Adrenal gland (tissue), 12 donors: ENCODE measurements around the gene CRTC1. TPM values are rescaled to one million over a fixed set of nuclear protein-coding genes. Genes with fewer than 3 reads are reported as not detected.
A peak's percentile ranks its signal among the peaks of the same experiment; 100 is the strongest.

Experiments used
- DNase-seq, 7 donors: peaks; one replicate each; pipeline ENCODE4 v3.0.0-alpha.2; 2019 to 2020
- H3K27ac ChIP-seq, 5 donors: fragments of 200-600 bp; sonication (generic) in 4 of 5; 1 replicate in 3 of 5; 2 replicates in 2 of 5; pipeline versions ENCODE4 v1.5.1 to v1.8.0; 2016 to 2020; ENCODE audit warnings: mild to moderate bottlenecking in 1 of 5
- H3K27me3 ChIP-seq: fragments of 200-600 bp; 2 replicates; pipeline ENCODE4 v1.8.0; 2021
- H3K36me3 ChIP-seq, 2 donors: fragments of 200-600 bp; replicated peaks in 1 of 2; 1 replicate in 1 of 2; 2 replicates in 1 of 2; pipeline versions ENCODE4 v1.5.1 to v1.8.0; 2018 to 2022
- H3K4me1 ChIP-seq, 2 donors: fragments of 200-600 bp; replicated peaks in 1 of 2; 1 replicate in 1 of 2; 2 replicates in 1 of 2; pipeline versions ENCODE4 v1.5.1 to v1.8.0; 2018 to 2021
- H3K4me3 ChIP-seq, 4 donors: fragments of 200-600 bp; sonication (generic) in 3 of 4; one replicate each; pipeline ENCODE4 v1.5.1; 2016 to 2018
- H3K9me3 ChIP-seq, 3 donors: fragments of 200-600 bp; sonication (generic) in 1 of 3; replicated peaks in 1 of 3; 1 replicate in 2 of 3; 2 replicates in 1 of 3; pipeline versions ENCODE4 v1.5.1 to v1.8.0; 2016 to 2021
- POLR2A ChIP-seq, 2 donors: fragments of 450-650 bp; IDR thresholded peaks; one replicate each; pipeline ENCODE4 v1.6.1; 2017; ENCODE audit warnings: antibody characterized with exemption in 2 of 2, mild to moderate bottlenecking in 2 of 2, moderate library complexity in 1 of 2
- WGBS, 4 donors: extraction: QIAGEN DNeasy Blood & Tissue Kit in 2 of 4; methylation state at CpG; one replicate each; pipeline versions ENCODE4 v1.1.5 to v1.1.7; 2013 to 2017; 5-methylcytosine and 5-hydroxymethylcytosine counted together
- intact Hi-C, 2 donors: fragments of 100-400 bp; cut with DNase I; formaldehyde crosslinking; loops; one replicate each; pipeline versions ENCODE4 v1.14.1 to v1.15.0; 2022 to 2023
- polyA plus RNA-seq, 3 donors: library from polyadenylated mRNA; stranded (reverse); fragments of 200-250 nt in 2 of 3; fragments of 350-450 nt in 1 of 3; fragmentation: Illumina TruSeq in 1 of 3; extraction: RNeasy Lipid Tissue Mini Kit (QIAGEN cat#74804) in 1 of 3; gene quantifications; one replicate each; pipeline ENCODE4 v1.2.3, GENCODE V29; 2013 to 2014
- total RNA-seq, 9 donors: library from RNA; depleted of rRNA in 4 of 9; stranded (reverse); fragments of >200 nt in 4 of 9; fragments of 120-200 nt in 1 of 9; fragmentation: NEBNext Ultra II Directional in 1 of 9; extraction: Animal tissue kit (Norgen Biotek cat#: 25700) in 1 of 9; gene quantifications; one replicate each; pipeline versions ENCODE4 v1.1.0 to v1.2.4, GENCODE V29; 2013 to 2023
- TF ChIP-seq, protein P1 (sequence below), 6 experiments: fragments of 450-650 bp in 4 of 6; fragments of 200-600 bp in 2 of 6; sonication (generic) in 1 of 6; IDR thresholded peaks; 1 replicate in 5 of 6; 2 replicates in 1 of 6; pipeline versions ENCODE4 v1.5.1 to v1.8.0; 2016 to 2021; ENCODE audit warnings: antibody characterized with exemption in 6 of 6, mild to moderate bottlenecking in 2 of 6, moderate library complexity in 1 of 6
- donor health status: healthy with polysubstance abuse.
- donor health status: Bipolar disorder and iron deficiency.
- donor health status: DM: yes; HTN: yes; CAD: no.
- donor health status: DM: no; HTN: no; CAD: no.
- donor health status: DM: no; HTN: no; CAD: no.
- donor health status: DM: yes; HTN: yes; CAD: no.

The CRTC1 gene
- total and polyA plus RNA-seq, 12 donors = 3.1 to 38.1 (median 10.3) TPM

DNA sequence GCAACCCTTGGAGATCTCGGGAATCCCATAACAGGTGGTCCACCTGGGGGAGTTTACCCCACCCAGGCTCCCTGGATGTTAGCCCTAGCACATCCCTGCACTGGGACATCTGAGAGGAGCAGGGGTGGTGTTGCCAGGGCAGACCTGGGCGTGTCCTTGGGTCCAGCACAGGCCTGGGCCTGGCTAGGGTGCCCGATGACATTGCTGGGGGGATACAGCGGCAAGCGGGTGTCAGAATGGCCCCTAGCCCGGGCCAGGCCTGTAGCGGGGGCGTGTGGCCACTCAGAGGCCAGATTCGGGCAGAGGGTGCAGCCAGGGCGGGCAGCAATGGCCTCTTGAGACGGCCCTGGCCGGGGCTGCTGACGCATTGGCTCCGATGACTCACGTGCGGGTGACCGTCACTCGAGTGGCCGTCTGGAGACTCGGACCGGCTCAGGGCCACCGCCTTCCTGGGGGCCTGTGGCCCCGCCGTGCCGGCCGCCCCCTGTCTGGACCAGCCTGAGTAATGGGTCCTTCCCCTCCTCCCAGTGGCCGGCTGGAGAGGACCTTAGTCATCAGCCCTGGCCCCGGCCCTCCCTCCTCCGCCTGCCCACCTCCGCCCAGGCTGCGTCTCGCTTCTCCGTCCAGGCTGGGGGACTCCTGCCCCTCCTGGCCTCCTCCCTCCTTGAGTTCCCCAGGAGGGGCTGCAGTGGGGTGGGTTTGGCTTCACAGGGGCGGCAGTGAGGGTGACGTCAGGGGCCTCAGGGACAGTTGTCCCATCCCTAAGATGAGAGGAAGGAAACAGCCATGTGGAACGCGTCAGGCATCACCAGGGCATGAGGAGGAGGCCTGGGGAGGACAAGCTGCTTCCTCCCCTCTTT lies 23.2 kb upstream of the CRTC1 start:
- Histone ChIP-seq H3K27ac (peak overlapping the region; percentile 23 to 99 (median 87)), H3K27me3 (no peaks in the 10 kb centered on the region), H3K4me1 (peaks cover 4 to 55% of the 10 kb centered on the region in 2 donors), H3K4me3 (peak overlapping the region in 1 of 4 donors; percentile 35), H3K9me3 (no peaks in the 10 kb centered on the region), H3K36me3 (no peaks in the 10 kb centered on the region)
- peak in 1 of 2 donors; percentile 49 for TF ChIP-seq POLR2A (IDR thresholded peaks at IDR 0.05)
- TF ChIP-seq, protein P1, sequence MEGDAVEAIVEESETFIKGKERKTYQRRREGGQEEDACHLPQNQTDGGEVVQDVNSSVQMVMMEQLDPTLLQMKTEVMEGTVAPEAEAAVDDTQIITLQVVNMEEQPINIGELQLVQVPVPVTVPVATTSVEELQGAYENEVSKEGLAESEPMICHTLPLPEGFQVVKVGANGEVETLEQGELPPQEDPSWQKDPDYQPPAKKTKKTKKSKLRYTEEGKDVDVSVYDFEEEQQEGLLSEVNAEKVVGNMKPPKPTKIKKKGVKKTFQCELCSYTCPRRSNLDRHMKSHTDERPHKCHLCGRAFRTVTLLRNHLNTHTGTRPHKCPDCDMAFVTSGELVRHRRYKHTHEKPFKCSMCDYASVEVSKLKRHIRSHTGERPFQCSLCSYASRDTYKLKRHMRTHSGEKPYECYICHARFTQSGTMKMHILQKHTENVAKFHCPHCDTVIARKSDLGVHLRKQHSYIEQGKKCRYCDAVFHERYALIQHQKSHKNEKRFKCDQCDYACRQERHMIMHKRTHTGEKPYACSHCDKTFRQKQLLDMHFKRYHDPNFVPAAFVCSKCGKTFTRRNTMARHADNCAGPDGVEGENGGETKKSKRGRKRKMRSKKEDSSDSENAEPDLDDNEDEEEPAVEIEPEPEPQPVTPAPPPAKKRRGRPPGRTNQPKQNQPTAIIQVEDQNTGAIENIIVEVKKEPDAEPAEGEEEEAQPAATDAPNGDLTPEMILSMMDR (IDR thresholded peaks at IDR 0.05) = no peak
- 30 to 53% (median 45%) methylated on average over 4 to 37 of the region's 37 CpGs for WGBS, 4 donors
- intact Hi-C loops = no loop called here
- peak; percentile 93 to 98 (median 97) for DNase-seq

DNA sequence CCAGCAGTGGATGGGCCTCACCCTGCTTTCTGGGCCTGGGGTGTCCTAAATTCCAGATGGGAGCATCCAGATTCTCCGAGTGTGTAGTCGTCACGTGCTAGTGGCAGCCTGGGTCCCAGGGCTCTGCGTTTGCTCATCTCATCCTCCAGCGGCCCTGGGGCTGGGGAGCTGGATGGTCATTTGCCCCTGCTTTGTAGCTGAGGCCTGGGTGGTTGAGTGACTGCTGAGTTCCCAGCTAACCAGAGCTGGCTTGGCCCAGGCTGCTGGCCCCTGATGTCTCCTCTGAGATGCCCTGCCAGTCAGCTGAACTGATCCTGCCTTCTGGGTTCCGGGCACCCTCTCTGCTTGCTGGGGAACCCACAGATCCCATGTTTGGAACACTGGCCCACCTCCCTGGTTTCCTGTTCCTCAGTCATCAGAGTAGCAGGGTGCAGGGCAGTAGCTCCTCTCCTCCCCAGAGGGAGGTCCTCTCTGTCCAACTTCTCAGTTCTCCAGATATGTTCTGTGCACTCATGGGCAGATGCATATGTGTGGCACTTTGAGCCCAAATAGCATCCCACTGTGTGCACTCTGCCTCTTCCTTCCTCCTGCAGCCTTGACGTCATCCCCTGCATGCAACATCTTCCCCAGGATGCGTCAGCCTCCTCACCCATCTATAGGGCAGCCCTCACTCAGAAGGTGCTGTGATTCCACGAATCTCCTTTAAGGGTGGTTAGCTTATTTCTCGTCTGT lies 22.4 kb upstream of the CRTC1 start:
- no peaks in the 10 kb centered on the region for H3K9me3 ChIP-seq
- intact Hi-C loops = no loop called here
- peaks cover 4 to 50% of the 10 kb centered on the region in 2 donors for H3K4me1 ChIP-seq
- no peaks in the 10 kb centered on the region for H3K36me3 ChIP-seq
- 85 to 88% (median 86%) methylated on average over 6 to 10 of the region's 10 CpGs for WGBS, 4 donors
- H3K27ac ChIP-seq = peak overlapping the region in 4 of 5 donors; percentile 84 to 99 (median 91)
- DNase-seq = no peak
- no peak overlapping the region for H3K4me3 ChIP-seq
- no peaks in the 10 kb centered on the region for H3K27me3 ChIP-seq
- TF ChIP-seq, protein P1 (IDR thresholded peaks at IDR 0.05) = no peak
- no peak for TF ChIP-seq POLR2A (IDR thresholded peaks at IDR 0.05)

DNA sequence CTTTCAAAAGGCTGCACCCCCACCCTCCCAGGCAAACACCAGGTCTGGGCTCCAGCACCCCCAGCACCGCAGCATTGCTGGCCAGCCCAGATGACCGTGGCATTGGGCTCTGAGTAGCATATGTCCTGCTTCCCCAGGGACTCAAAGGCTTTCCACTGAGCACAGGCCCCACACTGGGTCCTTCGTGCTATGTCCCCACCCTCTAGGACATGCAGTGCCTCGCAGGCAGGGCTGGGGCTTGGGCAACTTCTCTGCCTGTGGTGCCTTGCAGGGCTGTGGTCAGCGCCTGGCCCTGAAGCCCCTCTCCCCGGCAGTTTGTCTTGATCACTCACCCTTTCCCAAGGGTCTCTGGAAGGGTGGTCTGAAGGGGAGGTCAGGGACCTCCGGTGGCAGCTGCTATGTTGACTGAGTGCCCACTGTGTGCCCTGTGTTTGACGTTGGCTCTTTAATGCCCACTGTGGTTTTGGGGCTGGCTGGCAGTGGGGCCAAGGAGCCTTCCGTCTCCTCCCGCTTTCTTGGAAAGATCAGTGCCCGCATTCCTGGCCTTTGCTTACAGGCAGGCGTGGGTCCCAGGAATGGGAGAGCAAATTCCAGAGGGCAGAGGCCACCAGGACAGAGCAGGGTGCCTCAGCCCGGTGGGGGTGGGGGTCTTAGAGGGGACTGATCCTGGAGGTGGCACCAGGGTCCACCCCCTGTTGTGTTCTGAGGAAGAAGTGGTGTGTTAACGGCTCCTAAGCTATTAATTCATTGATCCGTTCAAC lies 20.3 kb upstream of the CRTC1 start:
- peaks cover 4 to 33% of the 10 kb centered on the region in 2 donors for H3K4me1 ChIP-seq
- TF ChIP-seq, protein P1 (IDR thresholded peaks at IDR 0.05) = no peak
- no peak for TF ChIP-seq POLR2A (IDR thresholded peaks at IDR 0.05)
- intact Hi-C loops = no loop called here

More for the DNA sequence above, 20.3 kb upstream of the CRTC1 start:
- H3K4me3 ChIP-seq = no peak overlapping the region
- H3K27me3 ChIP-seq = no peaks in the 10 kb centered on the region
- H3K9me3 ChIP-seq = no peaks in the 10 kb centered on the region
- no peak for DNase-seq
- peak overlapping the region in 1 of 5 donors; percentile 56 for H3K27ac ChIP-seq
- peaks cover 0 to 8% of the 10 kb centered on the region in 2 donors for H3K36me3 ChIP-seq
- 79 to 87% (median 82%) methylated on average over 9 to 15 of the region's 15 CpGs for WGBS, 4 donors
